SK-N-SH (cell line): ENCODE results near the gene USH1G. TPM values are rescaled to one million over a fixed set of nuclear protein-coding genes. Genes with fewer than 3 reads are reported as not detected.

ENCODE experiments used
- CTCF ChIA-PET: fragments of 300-600, 350-600 bp; formaldehyde crosslinking; extraction: SDS; loops from one replicate; lab custom pipeline; 2021; lab: Yijun Ruan, JAX
- POLR2A ChIA-PET: fragments of 350-600 bp; sonication (Branson Sonifier 250); formaldehyde crosslinking; extraction: SDS; loops from one replicate; lab custom pipeline; 2020; ENCODE audit warnings: antibody characterized with exemption, inconsistent platforms; lab: Yijun Ruan, JAX
- DNase-seq: peaks from one replicate; pipeline ENCODE4 v3.0.0; 2012
- H2AFZ ChIP-seq: fragments of 200-600 bp; sonication (generic); 2 replicates; pipeline ENCODE4 v1.8.1; 2016; ENCODE audit warnings: antibody characterized with exemption, mild to moderate bottlenecking, low read depth
- H3F3A ChIP-seq: fragments of 200-600 bp; sonication (generic); replicated peaks from 2 replicates; pipeline ENCODE3; 2016; ENCODE audit warnings: antibody characterized with exemption, mild to moderate bottlenecking; ENCODE audit not compliant: insufficient read depth
- H3K27ac ChIP-seq, 2 experiments: fragments of 200-500 bp in 1 of 2; fragments of 200-600 bp in 1 of 2; sonication (Bioruptor generic) in 1 of 2; sonication (generic), shearing (Covaris generic) in 1 of 2; 2 replicates each; pipeline versions ENCODE4 v1.5.1 to v1.6.1; 2014 to 2016; ENCODE audit warnings: low read depth in 2 of 2, inconsistent platforms in 1 of 2, low read length in 1 of 2, mild to moderate bottlenecking in 1 of 2, mixed read lengths in 1 of 2
- H3K27me3 ChIP-seq: fragments of 200-600 bp; sonication (generic), shearing (Covaris generic); 2 replicates; pipeline ENCODE4 v1.6.1; 2016; ENCODE audit warnings: mixed run types; ENCODE audit not compliant: insufficient read depth
- H3K36me3 ChIP-seq, 2 experiments: fragments of 200-500 bp in 1 of 2; fragments of 200-600 bp in 1 of 2; sonication (Bioruptor generic) in 1 of 2; sonication (generic) in 1 of 2; replicated peaks in 1 of 2; 2 replicates each; pipeline versions ENCODE3 to v1.5.1; 2014 to 2016; ENCODE audit warnings: low read length in 1 of 2, mild to moderate bottlenecking in 1 of 2; ENCODE audit not compliant: insufficient read depth in 2 of 2, control insufficient read depth in 1 of 2
- H3K4me1 ChIP-seq, 2 experiments: fragments of 200-500 bp in 1 of 2; fragments of 200-600 bp in 1 of 2; sonication (Bioruptor generic) in 1 of 2; sonication (generic), shearing (Covaris generic) in 1 of 2; 2 replicates each; pipeline versions ENCODE4 v1.5.1 to v1.6.1; 2014 to 2016; ENCODE audit warnings: low read depth in 1 of 2, low read length in 1 of 2, mixed run types in 1 of 2; ENCODE audit not compliant: insufficient read depth in 2 of 2, control insufficient read depth in 1 of 2
- H3K4me2 ChIP-seq: fragments of 200-600 bp; sonication (generic), shearing (Covaris generic); 2 replicates; pipeline ENCODE4 v1.6.1; 2017; ENCODE audit warnings: mixed run types
- H3K4me3 ChIP-seq, 2 experiments: fragments of 200-500 bp in 1 of 2; fragments of 200-600 bp in 1 of 2; sonication (Bioruptor generic) in 1 of 2; sonication (generic), shearing (Covaris generic) in 1 of 2; 2 replicates each; pipeline versions ENCODE4 v1.5.1 to v1.8.1; 2014 to 2016; ENCODE audit warnings: low read depth in 2 of 2, inconsistent platforms in 1 of 2, low read length in 1 of 2, mild to moderate bottlenecking in 1 of 2, mixed read lengths in 1 of 2, moderate library complexity in 1 of 2
- H3K79me2 ChIP-seq: fragments of 200-600 bp; sonication (generic); 2 replicates; pipeline ENCODE4 v1.8.1; 2017; ENCODE audit warnings: mild to moderate bottlenecking; ENCODE audit not compliant: insufficient read depth
- H3K9ac ChIP-seq: fragments of 200-600 bp; sonication (generic); 2 replicates; pipeline ENCODE4 v1.6.1; 2017; ENCODE audit warnings: mixed run types
- H3K9me2 ChIP-seq: fragments of 200-600 bp; sonication (generic); 2 replicates; pipeline ENCODE4 v1.6.1; 2017; ENCODE audit warnings: mixed run types
- H3K9me3 ChIP-seq: fragments of 200-600 bp; sonication (generic); 2 replicates; pipeline ENCODE4 v1.6.1; 2017; ENCODE audit warnings: mixed run types, mild to moderate bottlenecking, moderate library complexity
- H4K20me1 ChIP-seq: fragments of 200-600 bp; sonication (generic); 2 replicates; pipeline ENCODE4 v1.6.1; 2017; ENCODE audit warnings: mild to moderate bottlenecking, mixed run types; ENCODE audit not compliant: insufficient read depth
- FOXM1 ChIP-seq: IDR thresholded peaks from 2 replicates; pipeline ENCODE4 v1.4.0; 2012; ENCODE audit warnings: low read depth, mild to moderate bottlenecking
- GABPA ChIP-seq: IDR thresholded peaks from 2 replicates; pipeline ENCODE4 v1.4.0; 2012; ENCODE audit warnings: low read depth, mild to moderate bottlenecking
- GATA2 ChIP-seq: sonication (generic); formaldehyde crosslinking; IDR thresholded peaks from 2 replicates; pipeline ENCODE4 v1.5.0; 2020; ENCODE audit warnings: mild to moderate bottlenecking, missing genetic modification reagents
- IRF3 ChIP-seq: fragments of 150-350 bp; IDR thresholded peaks from 2 replicates; pipeline ENCODE4 v1.6.1; 2016; ENCODE audit warnings: mild to moderate bottlenecking, low read depth, low read length
- JUND ChIP-seq: IDR thresholded peaks from 2 replicates; pipeline ENCODE4 v1.4.0; 2012
- MEF2A ChIP-seq: IDR thresholded peaks from 2 replicates; pipeline ENCODE4 v1.4.0; 2012; ENCODE audit warnings: low read depth, borderline replicate concordance
- MXI1 ChIP-seq: IDR thresholded peaks from 2 replicates; pipeline ENCODE4 v1.6.1; 2012; ENCODE audit warnings: mild to moderate bottlenecking, low read depth, low read length, improper control_type of control experiment
- PBX3 ChIP-seq: IDR thresholded peaks from 2 replicates; pipeline ENCODE4; 2012
- RAD21 ChIP-seq: IDR thresholded peaks from 2 replicates; pipeline ENCODE4 v1.6.1; 2012; ENCODE audit warnings: mild to moderate bottlenecking, low read length
- REST ChIP-seq: IDR thresholded peaks from 2 replicates; pipeline ENCODE4 v1.6.1; 2012; ENCODE audit warnings: mild to moderate bottlenecking, low read depth, low read length, moderate library complexity
- RXRA ChIP-seq: IDR thresholded peaks from 2 replicates; pipeline ENCODE4 v1.4.0; 2012; ENCODE audit warnings: low read depth, mild to moderate bottlenecking, borderline replicate concordance
- TAF1 ChIP-seq: IDR thresholded peaks from 2 replicates; pipeline ENCODE4 v1.6.1; 2012; ENCODE audit warnings: low read depth, mild to moderate bottlenecking, low read length, moderate library complexity, borderline replicate concordance
- USF1 ChIP-seq: IDR thresholded peaks from 2 replicates; pipeline ENCODE4 v1.4.0; 2012; ENCODE audit warnings: low read depth, borderline replicate concordance
- USF2 ChIP-seq: fragments of 150-350 bp; IDR thresholded peaks from 2 replicates; pipeline ENCODE4 v1.6.1; 2017; ENCODE audit warnings: antibody characterized with exemption, low read length, low read depth, borderline replicate concordance
- YY1 ChIP-seq: IDR thresholded peaks from 2 replicates; pipeline ENCODE4 v1.4.0; 2012; ENCODE audit warnings: low read depth, mild to moderate bottlenecking
- WGBS: methylation state at CpG from one replicate; pipeline ENCODE4 v1.1.6; 2017; ENCODE audit warnings: low lambda C conversion rate; 5-methylcytosine and 5-hydroxymethylcytosine counted together
- polyA plus RNA-seq, 3 experiments: library from polyadenylated mRNA; depleted of rRNA; stranded (reverse); fragments of >200 nt; gene quantifications; 2 replicates each; pipeline ENCODE4 v1.2.3, GENCODE V29; 2012

Gene USH1G
- polyA plus RNA-seq, 1 of the 3 experiments (the other 2 are of a cell fraction) = not detected

GRCh38 chr17:74901353-74902135, 21.5 kb downstream of the USH1G start (continued):
- TF ChIP-seq FOXM1 (no peak), USF1 (no peak), MEF2A (no peak), RXRA (no peak), USF2 (no peak), GABPA (no peak), RAD21 (no peak), JUND (no peak)

- 66% methylated on average over 8 of the region's 8 CpGs for WGBS
Measured at GRCh38 chr17:74900208-74900607, 22.8 kb downstream of the USH1G start.

More at GRCh38 chr17:74900208-74900607, 22.8 kb downstream of the USH1G start:
- H3K4me3 ChIP-seq = no peak overlapping the region
- no peaks in the 10 kb centered on the region for H3K36me3 ChIP-seq
- no peaks in the 10 kb centered on the region for H3K9me2 ChIP-seq
- H3K9ac ChIP-seq = no peak overlapping the region
- H2AFZ ChIP-seq = no peak overlapping the region
- H3K27ac ChIP-seq = no peak overlapping the region
- peaks cover 39% of the 10 kb centered on the region for H3K27me3 ChIP-seq
- ChIA-PET POLR2A (no interaction called here), CTCF (interaction anchor here (1.0 to 3.1 kb wide), 4 partner anchors 23 to 38 kb away, joined by 3 to 13 read pairs (median 4); partner anchors contain the start of genes OTOP2 and USH1G)
- no peaks in the 10 kb centered on the region for H4K20me1 ChIP-seq
- no peak for TF ChIP-seq YY1
- TF ChIP-seq FOXM1 = no peak
- no peak for TF ChIP-seq MXI1
- TF ChIP-seq PBX3 = no peak
- TF ChIP-seq RAD21 = no peak
- TF ChIP-seq RXRA = no peak
- TF ChIP-seq TAF1 = no peak
- TF ChIP-seq REST = no peak
- TF ChIP-seq GATA2 (CRISPR knock-in tag) = no peak
- no peak for TF ChIP-seq USF2
- no peak for TF ChIP-seq IRF3
- TF ChIP-seq GABPA = no peak
- H3K9me3 ChIP-seq = no peaks in the 10 kb centered on the region
- no peaks in the 10 kb centered on the region for H3K4me1 ChIP-seq
- H3K79me2 ChIP-seq = no peaks in the 10 kb centered on the region
- no peak for DNase-seq
- no peaks in the 10 kb centered on the region for H3F3A ChIP-seq
- no peak overlapping the region for H3K4me2 ChIP-seq
